ENCODE data around the gene MS4A14. TPM values are rescaled to one million over a fixed set of nuclear protein-coding genes. Genes with fewer than 3 reads are reported as not detected.
"Not testable (repeated sequence)": the region's sequence is repeated elsewhere in the genome, so short reads cannot be mapped to it uniquely, and the experiment has no call there.

MS4A14 gene
- total RNA-seq (2014; rRNA removed; shearing (Covaris generic); ENCODE audit: low replicate concordance): not detected in 2 replicates

DNA sequence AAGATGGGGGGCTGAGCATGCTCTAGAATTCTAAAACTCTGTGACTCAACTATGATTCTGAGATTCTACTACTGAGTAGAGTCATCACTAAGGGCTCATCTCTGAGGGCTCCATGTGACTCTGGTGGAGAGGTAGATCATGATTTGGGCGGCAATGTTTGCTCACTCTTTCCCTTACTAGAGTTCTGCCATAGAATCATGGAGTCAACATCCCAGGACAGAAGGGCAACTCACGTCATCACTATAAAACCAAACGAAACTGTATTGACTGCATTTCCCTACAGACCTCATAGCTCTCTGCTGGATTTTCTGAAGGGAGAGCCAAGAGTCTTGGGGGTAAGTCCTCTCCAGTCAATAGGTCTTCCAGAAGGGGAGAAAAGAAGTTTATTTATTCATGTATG lies at the start of gene MS4A14:
TSS of gene MS4A14 (plus strand) at position 78 of the 400 bp plus-strand sequence. CDS start at position 198, 120 bp downstream.
- DNase-seq (ENCODE audit: low read depth): no peak
- in situ Hi-C loops (cut with HindIII; ENCODE audit: low pct_unique_long_range_greater_than_20kb, low sequenced_read_pairs): no loop called here

DNA sequence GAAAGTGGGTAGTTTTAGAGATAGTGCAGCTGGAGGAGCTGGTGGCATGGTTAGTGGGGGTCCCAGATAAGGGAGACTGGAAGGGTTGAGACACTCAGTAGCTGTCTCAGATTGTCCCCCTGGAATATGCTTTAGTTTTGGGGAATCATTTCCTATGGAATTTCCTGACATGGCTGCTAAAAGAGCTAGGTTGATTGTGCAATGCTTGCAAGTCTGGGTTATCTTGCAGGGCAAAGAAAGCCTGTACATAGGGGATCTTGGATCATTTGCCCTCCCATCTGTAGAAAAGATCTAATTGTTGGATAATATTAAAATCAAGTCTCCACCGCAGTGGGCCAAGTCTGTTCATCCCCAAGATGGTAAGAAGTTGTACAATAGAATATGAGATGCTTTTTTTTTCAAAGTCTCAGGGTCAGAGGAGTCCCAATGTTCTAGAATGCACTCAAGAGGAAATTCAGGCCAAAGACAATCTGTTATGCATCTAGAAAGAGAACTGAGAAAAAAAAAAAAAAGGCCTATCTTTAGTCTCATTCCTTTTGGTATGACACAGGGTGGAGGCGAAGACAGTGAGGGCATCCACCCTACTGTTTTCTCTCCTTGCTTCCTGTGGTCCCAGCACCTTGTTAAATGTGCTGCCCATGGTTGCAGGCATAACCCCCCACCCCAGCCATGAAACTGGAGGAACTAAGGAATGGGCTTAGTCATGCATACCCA lies 49.0 kb upstream of the MS4A14 start:
- in situ Hi-C loops (cut with HindIII; ENCODE audit: low pct_unique_long_range_greater_than_20kb, low sequenced_read_pairs): no loop called here
- no peak for DNase-seq (ENCODE audit: low read depth)

GRCh38 chr11:60348116-60348515 lies 48.1 kb upstream of the MS4A14 start:
- in situ Hi-C loops (cut with HindIII; ENCODE audit: low pct_unique_long_range_greater_than_20kb, low sequenced_read_pairs): no loop called here
- no peak for DNase-seq (ENCODE audit: low read depth)

DNA sequence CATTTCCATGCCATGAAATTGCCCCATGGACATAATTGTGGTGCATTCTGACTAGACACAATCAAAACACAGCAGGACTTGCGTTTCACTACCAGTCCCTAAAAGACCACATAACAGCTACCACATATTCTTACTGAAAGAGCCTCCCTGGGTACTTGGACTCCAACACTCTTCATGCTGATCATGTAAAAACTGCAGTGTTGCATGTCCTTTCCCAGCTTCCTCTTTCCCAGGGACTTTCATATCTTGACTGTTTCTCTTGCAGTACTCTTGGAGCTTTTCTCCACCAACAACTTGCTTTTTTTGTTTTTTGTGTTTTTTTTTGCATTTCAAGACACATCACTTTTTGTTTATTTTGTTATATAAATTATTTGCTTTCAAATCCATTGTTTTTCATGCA lies 46.3 kb upstream of the MS4A14 start:
- DNase-seq (ENCODE audit: low read depth): no peak
- in situ Hi-C loops (cut with HindIII; ENCODE audit: low pct_unique_long_range_greater_than_20kb, low sequenced_read_pairs): no loop called here

DNA sequence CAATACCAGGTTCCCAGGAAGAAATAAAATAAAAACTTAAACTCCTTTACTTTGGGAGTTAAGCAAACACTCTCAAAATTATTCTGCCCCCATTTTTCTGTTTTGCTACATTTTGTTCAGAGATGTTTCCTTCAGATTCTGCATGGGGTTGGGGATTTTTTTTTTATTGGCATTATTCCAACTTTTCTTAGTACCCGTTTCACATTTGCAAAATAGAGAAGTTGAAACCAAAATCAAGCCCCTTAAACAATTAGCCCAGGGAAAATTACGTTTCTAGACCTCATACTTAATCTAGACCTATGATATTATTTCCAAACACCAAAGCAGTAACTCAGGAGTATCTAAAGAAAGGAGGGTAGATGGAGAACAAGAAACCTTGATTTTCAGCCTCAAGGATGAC lies 38.5 kb upstream of the MS4A14 start:
- in situ Hi-C loops (cut with HindIII; ENCODE audit: low pct_unique_long_range_greater_than_20kb, low sequenced_read_pairs): no loop called here

GRCh38 chr11:60360621-60361020 lies 35.6 kb upstream of the MS4A14 start:
- no peak for DNase-seq (ENCODE audit: low read depth)
- in situ Hi-C loops (cut with HindIII; ENCODE audit: low pct_unique_long_range_greater_than_20kb, low sequenced_read_pairs): no loop called here

More for the DNA sequence above, 38.5 kb upstream of the MS4A14 start:
- no peak for DNase-seq (ENCODE audit: low read depth)

GRCh38 chr11:60362241-60362640 lies 34.0 kb upstream of the MS4A14 start:
- in situ Hi-C loops (cut with HindIII; ENCODE audit: low pct_unique_long_range_greater_than_20kb, low sequenced_read_pairs): no loop called here
- no peak for DNase-seq (ENCODE audit: low read depth)

DNA sequence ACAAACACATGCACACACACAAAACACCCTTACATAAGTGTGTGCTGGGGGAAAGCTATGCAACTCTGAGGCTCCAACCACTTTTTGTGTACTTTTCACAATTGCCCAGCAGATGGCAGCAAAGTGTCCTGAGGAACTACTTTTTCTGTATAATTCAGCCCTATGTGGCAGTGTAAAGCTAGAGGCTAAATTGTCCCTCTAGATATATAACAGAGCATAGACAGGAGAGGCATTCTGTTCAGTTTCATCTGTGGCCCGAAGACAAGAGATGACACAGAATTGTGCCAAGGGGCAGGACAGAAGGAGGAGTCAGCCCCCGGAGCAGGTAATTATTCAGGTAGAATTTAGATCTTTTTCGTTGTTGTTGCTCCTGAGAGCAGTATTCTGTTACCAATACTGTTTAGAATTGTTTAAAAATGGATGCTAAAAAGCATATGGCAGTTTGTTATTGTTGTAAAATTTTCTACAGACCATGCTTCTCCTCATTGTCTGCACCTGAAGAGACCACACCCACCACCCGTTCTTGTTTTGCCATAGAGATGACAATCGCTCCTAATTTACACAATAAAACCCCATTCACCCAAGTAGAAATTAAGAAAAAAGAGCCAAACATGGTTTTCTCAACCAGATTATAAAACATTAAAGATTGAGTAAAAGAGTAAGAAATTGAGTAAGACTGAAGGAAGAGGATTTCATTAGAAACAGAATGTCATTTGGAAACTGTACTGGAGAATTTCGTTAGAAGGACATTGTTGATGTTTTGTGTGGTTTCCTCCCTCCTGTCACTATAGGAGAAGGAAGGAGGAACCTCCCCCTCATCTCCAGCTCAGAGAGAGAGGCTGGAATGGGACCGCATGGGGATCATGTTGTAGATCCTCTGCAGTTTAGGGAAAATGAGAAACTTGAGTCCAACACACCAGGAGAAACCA lies 32.5 kb upstream of the MS4A14 start:
- DNase-seq (ENCODE audit: low read depth): peak; percentile 37
- in situ Hi-C loops (cut with HindIII; ENCODE audit: low pct_unique_long_range_greater_than_20kb, low sequenced_read_pairs): no loop called here

- in situ Hi-C loops (cut with HindIII; ENCODE audit: low pct_unique_long_range_greater_than_20kb, low sequenced_read_pairs): not testable (repeated sequence)
Observed at GRCh38 chr11:60366262-60366904, 29.9 kb upstream of the MS4A14 start.

DNA sequence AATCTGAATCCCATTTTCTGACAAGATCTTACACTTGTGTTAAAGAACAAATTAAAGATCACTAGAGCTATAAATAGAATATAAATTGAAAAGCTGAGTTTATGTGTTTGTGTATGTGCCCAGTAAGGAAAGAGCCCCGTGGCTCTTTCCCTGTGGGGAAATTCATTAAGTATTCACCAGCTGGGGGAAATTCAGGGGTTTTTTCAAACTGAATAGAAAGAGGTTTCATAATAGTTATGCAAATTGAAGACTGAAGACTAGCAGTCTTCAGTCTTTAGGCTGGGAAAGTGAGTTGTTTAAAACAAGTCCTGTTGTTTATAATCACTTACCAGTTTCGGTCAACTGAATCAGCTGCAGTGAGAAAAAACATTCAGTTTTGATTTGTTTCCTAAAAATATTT lies 29.2 kb upstream of the MS4A14 start:
- in situ Hi-C loops (cut with HindIII; ENCODE audit: low pct_unique_long_range_greater_than_20kb, low sequenced_read_pairs): no loop called here
- DNase-seq (ENCODE audit: low read depth): no peak

More at GRCh38 chr11:60366262-60366904, 29.9 kb upstream of the MS4A14 start:
- DNase-seq (ENCODE audit: low read depth): not testable (repeated sequence)

DNA sequence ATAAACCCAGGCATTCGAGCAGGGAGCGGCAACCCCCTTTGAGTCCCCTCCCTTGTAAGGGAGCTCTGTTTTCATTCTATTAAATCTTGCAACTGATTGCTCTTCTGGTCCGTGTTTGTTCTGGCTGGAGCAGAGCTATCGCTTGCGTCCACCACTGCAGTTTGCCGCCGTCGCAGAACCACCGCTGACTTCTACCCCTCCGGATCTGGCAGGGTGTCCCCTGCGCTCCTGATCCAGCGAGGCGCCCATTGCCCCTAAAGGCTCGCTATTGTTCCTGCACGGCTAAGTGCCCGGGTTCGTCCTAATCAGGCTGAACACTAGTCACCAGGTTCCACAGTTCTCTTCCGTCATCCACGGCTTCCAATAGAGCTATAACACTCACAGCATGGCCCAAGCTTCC lies 28.4 kb upstream of the MS4A14 start:
- in situ Hi-C loops (cut with HindIII; ENCODE audit: low pct_unique_long_range_greater_than_20kb, low sequenced_read_pairs): no loop called here
- DNase-seq (ENCODE audit: low read depth): no peak

DNA sequence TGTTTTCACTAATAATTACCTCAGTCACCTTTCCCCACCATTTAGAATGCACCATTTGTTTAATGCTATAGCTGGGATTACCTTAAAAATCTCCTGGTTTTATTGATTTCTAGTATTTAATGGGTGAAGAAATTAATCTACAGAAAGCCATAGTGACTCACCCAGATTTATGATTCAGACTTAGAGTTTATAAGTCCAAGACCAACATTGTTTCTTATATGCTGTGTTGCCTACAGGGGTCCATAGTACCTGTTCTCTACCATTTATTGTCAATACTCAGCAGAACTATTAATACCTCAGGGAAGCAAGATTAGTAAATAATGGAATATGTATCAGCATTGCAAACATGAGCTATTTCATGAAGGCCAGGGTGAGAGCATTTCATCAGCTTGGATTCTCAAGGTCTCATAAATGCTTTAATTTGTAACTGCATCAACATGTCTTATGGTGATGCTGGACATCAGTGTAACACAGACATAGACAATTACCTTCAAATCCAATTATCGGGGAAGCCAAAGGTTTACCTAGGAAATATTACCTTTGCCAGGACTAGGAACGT lies 25.9 kb upstream of the MS4A14 start:
- in situ Hi-C loops (cut with HindIII; ENCODE audit: low pct_unique_long_range_greater_than_20kb, low sequenced_read_pairs): no loop called here

DNA sequence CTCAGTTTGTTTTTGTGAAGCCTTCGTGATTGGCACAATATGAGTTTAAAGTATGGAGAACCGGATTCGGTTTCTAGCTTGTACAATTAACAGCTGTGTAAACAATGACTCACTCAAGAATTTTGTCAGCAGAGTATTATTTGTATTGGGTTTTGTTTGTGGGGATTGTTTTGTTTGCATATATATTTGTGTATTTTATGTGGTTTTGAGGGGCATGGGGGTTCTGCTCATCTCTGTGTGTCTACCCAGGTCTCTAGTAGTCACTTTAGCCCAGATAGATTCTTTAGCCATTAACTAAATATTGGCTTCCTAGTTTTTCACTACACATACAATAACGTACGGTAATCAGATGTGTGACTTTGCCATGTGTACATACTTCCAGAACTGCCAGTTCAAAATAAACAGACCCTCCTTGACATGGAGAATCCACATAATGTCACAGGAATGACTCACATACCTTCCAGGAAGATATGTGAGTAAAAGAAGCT lies 25.4 kb upstream of the MS4A14 start:
- in situ Hi-C loops (cut with HindIII; ENCODE audit: low pct_unique_long_range_greater_than_20kb, low sequenced_read_pairs): no loop called here
- no peak for DNase-seq (ENCODE audit: low read depth)

More for the DNA sequence above, 25.9 kb upstream of the MS4A14 start:
- no peak for DNase-seq (ENCODE audit: low read depth)

GRCh38 chr11:60371386-60371785 lies 24.9 kb upstream of the MS4A14 start:
- in situ Hi-C loops (cut with HindIII; ENCODE audit: low pct_unique_long_range_greater_than_20kb, low sequenced_read_pairs): no loop called here
- no peak for DNase-seq (ENCODE audit: low read depth)

DNA sequence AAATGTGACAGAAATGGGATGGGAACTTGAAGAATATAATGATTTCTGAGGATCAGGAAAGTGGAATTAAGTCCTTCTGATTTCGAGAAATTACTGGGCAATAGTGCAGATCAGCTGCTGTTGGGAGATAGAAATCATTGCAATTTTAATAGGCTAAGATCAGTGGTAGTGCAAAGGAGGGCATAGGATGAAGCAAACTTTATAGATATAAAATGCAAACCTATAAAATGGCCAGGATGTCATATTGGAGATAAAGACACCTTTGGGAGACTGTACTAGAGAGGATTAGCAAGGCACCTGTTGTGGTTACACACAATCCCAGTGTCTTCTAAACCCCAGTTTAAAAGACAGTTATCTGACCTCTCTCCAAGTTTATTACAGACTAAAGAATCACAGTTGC lies 24.4 kb upstream of the MS4A14 start:
- no peak for DNase-seq (ENCODE audit: low read depth)
- in situ Hi-C loops (cut with HindIII; ENCODE audit: low pct_unique_long_range_greater_than_20kb, low sequenced_read_pairs): no loop called here

DNA sequence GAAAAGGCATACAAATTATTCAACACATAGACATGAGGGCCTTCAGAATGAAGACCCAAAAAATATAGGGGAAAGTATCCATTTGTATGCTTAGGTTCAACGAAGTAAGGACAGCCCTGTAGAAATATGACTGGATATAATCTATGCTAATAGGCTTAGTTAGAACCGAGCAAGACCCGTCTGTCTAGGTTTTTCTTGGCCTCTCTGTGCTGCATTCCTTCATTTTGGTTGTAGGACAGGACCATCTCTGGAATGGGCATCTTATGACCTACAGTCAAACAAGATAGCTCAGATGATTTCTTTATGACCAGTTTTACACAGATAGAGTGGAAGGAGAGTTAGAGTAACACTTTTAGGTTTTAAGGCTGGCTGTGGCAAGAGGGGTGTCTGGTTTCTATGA lies 23.5 kb upstream of the MS4A14 start:
- in situ Hi-C loops (cut with HindIII; ENCODE audit: low pct_unique_long_range_greater_than_20kb, low sequenced_read_pairs): no loop called here
- DNase-seq (ENCODE audit: low read depth): no peak

DNA sequence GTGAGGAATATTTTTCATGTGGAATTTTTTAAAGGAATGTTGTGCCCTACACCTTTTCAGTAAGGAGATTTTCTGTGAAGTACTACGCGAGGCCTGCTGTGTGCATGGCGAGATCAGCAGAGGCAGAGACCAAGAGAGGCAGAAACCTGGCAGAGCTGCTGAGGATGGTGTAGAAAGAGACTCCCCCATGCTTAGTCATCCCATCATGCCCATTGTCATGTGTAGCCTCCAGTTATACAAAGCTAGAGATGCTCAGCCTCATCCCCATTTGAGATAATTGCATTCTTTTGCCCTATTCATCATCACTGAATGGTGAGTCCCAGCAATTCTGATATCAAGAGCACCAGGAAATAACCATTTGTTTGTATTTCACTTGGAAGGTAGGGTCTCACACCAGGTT lies 20.9 kb upstream of the MS4A14 start:
- DNase-seq (ENCODE audit: low read depth): no peak

DNA sequence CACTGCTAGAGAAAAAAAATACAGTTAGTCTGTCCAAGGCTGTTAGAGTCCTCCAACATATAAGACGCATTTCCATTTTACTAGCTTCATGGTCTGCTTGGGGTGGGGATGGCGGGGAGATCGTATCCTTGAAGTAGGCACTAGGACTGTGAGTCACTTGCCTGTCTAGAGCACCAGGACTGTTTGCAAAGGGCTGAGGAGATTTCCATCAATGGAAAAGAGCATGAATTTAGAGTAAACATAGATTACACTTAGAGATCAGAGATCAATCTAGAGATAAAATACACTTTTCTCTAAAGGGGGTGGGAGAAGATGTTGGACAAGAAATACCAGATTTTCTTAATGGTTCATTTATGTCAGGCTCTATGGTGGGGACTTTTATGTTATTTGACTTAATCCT lies 19.7 kb upstream of the MS4A14 start:
- no peak for DNase-seq (ENCODE audit: low read depth)
- in situ Hi-C loops (cut with HindIII; ENCODE audit: low pct_unique_long_range_greater_than_20kb, low sequenced_read_pairs): no loop called here

More for the DNA sequence above, 20.9 kb upstream of the MS4A14 start:
- in situ Hi-C loops (cut with HindIII; ENCODE audit: low pct_unique_long_range_greater_than_20kb, low sequenced_read_pairs): no loop called here

Measured in Caki2 (cell line).